HG03175 (cell line): ENCODE measurements around the gene ATF6B.
A peak's percentile ranks its signal among the peaks of the same experiment; 100 is the strongest.

ENCODE experiments used
- ATAC-seq: cut with Tn5 transposase; IDR thresholded peaks from one replicate; pipeline ENCODE4 v1.9.1; 2021; ENCODE audit warnings: mild to moderate bottlenecking, moderate library complexity; ENCODE audit not compliant: unreplicated experiment

Gene ATF6B

DNA sequence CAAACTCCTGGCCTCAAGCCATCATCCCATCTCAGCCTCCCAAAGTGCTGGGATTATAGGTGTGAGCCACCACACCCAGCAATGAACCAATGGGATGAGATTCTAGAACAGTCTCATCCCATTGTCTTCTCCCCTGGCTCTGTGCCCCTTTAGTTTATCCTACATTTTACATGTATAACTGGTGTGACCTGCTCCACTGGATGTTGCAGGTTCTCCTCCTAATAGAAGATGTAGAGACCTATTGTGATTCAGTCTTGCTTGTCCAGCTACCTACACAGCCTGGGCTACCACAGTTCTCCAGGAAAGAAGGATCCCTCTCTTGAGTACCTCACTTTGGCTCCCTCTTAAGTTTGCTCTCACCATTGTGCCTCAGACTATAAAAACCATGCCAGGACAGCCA lies 4.1 kb upstream of the ATF6B start:
- ATAC-seq = no peak

DNA sequence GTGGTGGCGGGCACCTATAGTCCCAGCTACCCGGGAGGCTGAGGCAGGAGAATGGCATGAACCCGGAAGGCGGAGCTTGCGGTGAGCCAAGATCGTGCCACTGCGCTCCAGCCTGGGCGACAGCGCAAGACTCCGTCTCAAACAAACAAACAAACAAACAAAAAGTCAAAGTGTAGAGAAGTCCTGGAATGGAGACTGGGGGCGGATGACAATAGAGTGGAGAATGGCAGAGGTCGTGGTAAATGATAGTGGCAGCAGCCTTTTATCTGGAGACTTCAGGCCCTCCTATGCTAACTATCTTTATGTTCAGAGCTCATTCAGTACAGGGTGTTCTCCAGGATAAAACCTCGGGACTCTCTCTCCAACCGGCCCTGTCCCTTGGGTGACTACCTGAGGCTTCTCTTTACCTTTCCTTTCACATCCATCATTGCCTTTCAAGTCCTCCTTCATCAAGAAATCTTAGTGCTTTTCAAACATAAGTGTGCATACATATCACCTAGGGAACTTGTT lies 3.4 kb upstream of the ATF6B start:
- ATAC-seq = no peak

DNA sequence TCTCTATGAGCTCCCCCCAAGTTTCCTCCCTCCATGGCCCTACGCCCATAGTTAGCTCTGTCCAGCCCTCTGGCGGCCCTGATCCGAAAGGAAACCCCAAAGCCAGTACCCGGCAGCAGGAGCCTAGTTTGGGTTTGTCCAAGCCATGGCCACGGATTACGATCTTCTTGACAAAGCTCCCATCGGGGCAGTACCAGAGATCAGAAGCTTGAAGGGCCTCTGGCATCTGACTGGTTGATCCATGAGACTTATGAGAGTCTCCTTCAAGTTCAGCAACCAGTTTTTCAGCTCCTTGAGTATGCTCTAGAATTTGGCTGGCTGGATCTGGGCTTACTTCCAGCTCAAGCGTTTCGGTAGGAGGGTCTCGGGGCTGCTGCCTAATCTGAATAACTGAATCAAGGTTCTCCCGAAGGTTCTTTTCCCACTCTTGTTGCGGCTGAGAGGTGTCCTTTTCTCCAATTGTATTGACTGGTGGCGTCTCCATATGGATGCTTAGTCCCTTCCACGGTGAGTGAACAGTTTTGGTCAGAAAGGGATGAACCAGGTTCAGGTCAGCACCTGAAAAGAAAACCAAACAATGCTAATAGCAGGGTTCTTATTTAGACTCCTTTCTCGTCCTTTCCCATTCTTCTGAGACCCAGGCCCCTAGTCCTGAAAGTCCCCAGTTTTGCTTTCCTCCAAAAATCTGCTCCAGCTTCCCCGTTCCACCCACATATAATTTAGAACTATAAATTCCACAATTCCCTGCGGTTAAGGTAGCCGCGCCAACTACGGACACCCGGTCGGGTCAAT lies 1.4 kb upstream of the ATF6B start:
- no peak for ATAC-seq

DNA sequence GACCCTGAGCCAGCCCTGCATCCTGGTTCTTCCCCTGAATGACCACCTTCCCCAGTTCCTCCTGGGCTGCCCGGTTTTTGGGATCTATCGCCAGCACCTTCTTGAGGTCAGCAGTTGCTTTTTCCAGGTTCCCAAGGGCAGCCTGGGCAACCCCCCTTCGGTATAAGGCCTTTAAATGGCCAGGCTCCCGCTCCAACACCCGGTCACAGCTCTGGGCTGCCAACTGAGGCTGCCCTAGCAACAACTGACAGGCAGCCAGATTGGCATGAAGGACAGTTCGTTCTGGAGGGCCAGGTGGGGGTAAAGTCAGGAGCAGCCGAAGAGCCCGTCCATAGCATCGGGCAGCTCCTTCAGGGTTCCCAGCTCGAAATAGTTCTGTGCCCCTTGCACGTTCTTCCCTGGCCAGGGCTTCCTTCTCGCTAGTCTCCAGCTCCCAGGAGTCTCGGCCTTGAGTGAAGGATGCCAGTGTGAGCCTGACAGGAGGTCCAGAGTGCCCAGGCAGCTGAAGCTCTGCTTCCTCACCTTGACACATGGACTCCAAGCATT lies 778 bp upstream of the ATF6B start:
- ATAC-seq = no peak

DNA sequence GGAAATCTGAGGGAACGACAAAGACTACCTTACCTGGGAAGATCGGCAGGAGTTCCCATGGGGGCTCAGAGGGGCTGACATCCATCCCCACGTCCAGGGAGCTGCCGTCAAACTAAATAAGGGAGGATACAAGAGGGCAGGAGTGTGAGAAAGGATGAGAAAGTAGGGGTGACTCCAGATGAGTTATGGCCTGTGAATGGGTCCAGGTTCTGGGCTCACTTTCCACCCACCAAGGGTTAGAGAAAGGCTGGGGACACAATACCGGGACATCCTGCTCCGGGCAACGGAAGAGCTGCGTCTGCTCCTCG lies 683 bp downstream of the ATF6B start:
- ATAC-seq = no peak

DNA sequence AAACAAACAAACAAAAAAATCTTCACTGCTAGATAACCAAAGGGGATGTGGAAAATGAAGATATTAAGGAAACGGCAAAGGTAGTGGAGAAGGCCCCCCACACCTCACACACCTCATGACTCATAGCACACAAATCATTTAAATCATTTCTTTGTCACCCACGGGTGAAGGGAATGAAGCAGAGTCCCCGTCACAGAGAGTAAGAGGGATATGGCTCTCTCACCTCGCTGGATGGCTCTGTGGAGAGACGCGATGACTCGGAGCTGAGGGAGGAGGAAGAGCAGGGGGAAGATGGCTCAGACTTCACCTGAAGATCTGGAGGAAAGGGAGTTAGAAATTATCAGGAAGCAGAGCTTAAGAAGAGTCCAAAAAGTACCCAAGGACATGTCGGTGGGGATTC lies 1.2 kb downstream of the ATF6B start:
- ATAC-seq = no peak

DNA sequence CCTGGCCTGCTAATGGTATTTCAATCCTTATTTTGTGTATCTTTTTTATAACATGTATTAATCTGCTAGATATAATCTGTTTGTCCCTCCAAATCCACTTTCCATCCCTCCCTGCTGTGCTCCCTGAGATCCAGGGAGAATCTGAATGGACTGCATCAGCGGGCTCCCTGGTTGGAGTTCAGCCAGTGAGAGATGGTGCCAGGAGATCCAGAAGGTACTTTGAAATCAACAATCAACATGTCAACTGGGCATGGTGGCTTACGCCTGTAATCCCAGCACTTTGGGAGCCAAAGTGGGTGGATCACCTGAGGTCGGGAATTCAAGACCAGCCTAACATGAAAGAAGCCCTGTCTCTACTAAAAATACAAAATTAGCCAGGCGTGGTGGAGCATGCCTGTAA lies 4.4 kb downstream of the ATF6B start:
- no peak for ATAC-seq

DNA sequence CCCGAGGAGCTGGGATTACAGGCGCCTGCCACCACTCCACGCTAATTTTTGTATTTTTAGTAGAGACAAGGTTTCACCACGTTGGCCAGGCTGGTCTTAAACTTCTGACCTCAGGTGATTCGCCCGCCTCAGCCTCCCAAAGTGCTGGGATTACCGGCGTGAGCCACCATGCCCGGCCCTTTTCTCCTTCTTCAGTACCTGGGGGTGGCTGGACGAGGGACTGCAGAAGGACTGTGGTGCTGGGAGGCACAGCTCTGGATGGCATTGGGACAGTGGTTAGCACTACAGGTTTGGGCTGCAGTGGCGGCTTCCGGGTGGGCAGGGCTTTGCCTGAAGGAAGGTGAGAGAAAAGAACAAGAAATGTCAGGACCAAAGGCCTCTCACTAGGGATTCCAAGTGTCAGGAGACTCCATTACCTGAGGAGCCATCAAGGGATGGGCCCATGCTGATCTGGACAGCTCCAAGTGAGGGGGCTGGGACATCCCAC lies 7.4 kb downstream of the ATF6B start:
- no peak for ATAC-seq

DNA sequence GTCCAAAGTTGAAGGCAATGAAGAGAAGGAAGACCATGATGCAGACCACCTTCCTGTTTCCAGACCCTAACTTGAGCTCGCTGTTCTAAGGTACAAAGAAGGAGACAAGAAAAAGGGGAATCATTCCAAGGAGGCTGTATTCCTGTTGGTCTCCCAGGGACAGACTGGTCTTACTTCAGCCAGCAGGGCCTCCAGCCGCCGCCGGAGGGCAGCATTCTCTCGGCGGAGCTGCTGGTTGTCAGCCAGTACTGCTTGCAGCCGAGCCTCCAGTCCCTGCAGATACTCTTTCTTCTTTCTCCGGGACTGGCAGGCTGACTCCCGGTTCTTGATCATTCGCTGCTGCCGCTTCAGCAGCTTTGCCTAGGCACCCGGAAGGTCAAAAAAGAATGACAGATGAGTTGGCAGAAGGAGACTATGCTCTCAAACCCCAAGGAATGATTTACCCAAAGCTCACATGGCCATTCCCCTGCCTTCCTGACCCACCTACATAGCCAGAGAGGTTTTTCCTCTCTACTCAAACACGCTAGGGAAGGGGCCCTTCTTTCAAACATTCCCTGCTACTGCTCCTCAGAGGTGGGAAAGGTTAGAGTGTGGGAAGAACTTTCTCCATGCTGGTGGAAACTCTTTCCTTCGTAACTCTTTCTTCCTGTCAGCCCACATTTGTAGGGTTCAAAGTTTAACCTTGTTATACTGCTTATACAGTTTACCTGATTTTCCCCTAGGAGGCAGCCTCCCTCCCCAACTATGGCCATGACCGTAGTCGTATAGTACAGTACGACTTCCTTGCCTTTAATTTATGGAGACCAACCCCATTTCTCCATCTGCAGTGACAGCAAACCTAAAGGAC lies 9.0 kb downstream of the ATF6B start:
- peak; percentile 51 for ATAC-seq

DNA sequence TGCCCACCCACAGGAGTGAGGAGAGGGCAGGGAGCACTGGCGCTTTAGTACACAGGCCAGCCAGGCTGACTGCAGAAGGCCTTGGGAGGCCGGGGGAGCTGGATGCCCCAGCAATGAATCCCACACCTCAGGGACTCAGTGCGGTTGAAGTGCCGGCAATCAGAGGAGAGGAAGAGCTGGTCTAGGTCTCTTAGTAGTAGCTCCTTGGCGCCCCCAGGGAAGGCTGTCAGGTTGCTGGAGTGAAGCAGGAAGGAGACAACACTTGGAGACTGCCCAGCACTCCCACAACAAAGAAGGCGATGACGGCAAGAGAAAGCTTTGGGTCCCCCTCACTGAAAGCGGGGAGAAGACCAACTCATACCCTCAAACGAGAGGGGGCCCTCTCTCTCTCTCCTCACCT lies 10.6 kb downstream of the ATF6B start:
- ATAC-seq = no peak

DNA sequence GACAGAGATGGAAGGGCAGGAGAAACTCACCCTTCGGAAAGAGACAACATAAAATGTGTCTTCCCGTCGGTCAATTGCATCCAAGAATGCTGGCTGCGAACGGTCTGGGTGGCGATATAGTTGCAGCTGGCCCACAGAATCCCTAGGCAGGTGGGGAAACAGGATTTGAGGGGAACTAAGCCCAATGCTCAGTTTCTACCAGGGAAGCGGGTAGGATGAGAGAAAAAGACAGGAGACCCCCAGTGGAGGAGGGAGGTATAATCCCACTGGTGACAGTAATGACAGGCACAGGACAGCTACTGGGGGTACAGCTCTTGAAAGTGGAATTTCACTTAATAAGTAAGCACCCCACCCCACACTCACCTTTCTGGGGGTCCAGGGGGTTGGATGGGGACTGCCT lies 11.4 kb downstream of the ATF6B start:
- ATAC-seq = no peak

DNA sequence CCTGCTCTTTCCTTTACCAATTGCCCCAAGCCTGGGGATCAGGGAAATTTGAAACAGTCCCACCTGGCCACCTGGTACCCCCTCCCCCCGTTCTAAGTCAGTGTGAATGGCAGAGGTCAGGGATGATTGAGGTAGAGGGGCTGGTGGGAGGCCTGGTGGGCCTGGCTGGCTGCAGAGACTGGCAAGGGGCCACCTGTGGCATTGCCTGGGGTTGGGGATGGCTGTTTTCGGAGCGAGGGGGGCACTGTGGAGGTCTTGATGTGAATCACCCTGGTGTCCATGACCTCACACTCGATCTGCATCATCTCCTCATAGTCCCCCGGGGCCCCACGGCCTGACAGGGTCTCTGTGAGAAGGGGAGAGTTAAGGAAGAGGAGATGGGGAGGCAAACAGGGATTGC lies 12.4 kb downstream of the ATF6B start:
- no peak for ATAC-seq

DNA sequence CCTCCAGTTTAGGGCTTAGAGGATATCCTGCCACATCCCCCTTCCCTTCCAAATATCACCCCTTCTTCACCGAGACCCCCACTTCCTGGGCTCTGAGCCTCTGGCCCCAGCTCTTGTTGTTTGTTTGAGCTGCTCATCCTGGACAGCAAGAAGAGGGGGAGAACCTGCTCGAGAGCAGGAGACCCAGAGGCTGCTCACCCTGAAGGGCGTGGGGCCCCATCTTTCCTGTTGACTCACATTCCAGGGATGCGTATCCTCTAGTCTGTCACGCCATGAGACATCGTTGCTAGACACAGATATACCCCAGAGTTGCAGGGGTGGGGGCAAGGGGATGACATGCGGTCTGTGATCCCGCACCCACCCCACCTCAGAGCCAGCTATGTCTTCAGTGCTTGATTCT lies 13.2 kb downstream of the ATF6B start:
- no peak for ATAC-seq

DNA sequence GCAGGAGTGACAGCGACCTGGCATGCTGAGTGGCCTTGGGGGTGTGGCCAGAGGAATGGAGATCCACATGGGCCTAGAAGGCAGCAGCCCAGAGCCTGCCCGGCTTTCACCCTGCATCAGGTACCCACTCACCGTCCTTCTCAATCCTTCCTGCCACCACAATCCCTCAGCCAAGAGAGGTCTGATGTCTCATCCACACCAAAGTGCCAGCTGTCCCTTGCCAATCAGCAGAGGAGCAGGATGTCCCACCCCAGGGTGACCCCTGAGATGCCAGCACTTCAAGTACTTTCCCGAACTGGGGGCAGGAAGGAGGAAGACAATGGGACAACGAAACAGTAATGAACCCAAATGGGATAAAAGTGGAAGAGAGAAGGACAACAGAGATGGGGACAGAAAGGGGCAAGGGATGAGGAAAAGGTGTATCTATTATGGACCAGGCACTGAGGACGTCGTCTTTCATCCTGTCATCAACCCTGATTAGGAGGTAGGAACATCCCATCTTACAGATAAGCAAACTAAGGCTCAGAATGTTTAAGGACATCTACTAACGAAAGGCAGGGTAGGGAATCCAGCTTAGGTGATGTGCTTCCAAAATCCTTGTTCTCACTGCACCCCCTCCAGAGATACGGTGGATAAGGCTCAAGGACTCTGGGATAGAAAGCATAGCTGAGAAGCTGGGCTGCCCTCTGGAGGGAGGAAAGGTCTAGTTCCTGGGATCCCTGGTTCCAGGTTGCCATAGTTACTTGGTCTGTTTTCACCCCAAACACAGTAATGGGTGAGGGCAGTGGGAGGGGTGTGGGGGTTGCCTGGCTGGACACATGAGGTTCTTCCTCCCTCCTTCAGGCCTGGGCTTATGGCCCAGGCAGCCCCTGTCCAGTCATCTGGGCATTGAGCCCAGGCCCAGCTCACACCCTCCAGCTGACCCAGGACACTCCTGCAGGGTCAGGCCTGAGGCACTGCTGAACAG lies 14.4 kb downstream of the ATF6B start:
- ATAC-seq = no peak

DNA sequence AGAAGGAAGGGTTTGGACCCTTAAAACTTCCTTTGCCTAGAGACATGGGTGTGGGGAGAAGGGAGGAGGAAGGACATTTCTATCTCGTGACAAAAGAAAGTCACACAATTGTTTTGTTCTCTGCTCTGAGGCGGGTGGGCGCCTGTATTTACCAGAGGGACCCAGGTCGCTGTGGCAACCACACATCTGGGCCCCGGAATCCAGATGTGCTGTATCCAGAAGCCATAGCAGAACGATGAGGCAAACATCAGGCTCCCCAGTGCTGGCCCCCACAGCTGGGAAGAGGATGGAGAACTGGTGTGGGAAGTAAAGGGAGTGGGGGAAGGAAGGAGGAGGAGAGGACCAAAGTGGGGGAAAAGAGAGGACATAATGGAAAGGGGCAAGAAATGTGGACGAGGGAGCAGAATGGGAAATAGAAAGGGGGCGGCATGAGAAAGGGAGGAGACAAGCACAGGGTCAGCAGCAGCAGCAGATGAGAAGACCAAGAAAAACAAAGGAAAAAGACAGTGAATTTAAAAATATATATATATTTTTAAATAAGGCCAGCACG lies 15.5 kb downstream of the ATF6B start:
- ATAC-seq = no peak

DNA sequence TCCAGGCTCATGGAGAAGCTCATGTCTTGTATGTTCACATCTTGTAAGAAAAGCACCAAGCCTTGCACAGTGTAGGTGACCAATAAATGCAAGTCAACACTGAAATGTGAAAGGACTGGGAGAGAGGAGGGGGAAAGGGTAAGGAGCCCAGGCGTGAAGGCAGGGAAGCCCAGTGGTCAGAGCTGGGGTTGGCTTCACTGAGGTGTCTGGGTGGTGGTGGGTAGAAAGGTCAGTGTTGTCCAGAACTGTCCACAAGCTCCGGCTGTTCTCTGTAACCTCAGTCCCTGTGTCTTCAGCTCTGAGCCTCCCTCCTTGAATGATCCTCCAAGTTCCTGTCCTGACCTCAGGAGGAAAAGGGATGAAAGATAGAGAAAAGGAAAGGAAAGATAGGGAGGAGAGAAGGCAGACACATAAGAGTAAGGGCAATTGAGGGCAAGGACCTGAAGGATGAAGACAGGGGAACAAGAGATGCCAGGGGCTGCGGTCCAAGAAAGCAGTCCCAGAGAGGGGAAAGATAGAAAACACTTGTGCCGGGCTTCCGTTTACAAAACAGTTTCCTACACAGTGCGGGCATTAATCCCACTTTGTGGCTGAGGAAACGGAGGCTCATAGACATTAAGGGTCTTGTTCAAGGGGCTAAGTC lies 16.5 kb downstream of the ATF6B start:
- ATAC-seq = no peak

DNA sequence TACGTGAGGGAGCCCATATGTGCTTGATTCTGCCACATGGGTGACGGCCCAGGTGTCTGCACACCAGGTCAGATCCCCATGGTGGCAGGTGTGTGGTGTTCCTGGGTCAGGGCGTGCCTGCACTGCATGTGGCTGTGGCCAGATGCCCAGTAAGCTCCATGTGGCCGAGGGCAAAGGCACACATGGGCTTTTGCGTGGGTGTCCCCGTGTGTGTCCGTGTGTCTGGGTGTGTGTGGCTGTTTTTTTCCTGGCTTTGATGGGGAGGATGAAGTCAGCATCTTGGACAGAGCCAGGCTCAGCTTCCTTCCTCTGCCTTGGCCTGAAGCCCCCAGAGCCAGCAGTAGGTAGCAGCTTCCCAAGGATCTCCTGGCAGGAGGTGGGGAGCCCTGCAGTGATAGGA lies 17.4 kb downstream of the ATF6B start:
- ATAC-seq = no peak

DNA sequence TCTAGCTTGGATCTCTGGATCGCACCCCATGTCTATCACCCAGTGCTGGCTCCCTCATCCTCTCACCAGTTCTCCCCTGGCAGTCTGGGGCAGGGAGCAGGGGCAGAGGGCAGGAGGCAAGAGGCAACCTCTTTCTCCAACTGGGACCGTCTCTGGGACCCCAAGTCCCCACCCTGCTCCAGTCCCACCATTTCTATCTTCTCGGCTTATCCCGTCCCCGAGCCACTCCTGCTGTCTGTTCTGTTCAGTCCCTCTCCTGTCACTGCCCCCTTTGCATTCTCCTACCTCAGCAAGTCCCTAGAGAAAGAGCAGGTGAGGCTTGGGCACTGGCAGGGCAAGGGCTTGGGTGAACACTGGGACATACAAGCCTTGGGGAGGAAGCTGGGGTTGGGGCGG lies 18.3 kb downstream of the ATF6B start:
- no peak for ATAC-seq

DNA sequence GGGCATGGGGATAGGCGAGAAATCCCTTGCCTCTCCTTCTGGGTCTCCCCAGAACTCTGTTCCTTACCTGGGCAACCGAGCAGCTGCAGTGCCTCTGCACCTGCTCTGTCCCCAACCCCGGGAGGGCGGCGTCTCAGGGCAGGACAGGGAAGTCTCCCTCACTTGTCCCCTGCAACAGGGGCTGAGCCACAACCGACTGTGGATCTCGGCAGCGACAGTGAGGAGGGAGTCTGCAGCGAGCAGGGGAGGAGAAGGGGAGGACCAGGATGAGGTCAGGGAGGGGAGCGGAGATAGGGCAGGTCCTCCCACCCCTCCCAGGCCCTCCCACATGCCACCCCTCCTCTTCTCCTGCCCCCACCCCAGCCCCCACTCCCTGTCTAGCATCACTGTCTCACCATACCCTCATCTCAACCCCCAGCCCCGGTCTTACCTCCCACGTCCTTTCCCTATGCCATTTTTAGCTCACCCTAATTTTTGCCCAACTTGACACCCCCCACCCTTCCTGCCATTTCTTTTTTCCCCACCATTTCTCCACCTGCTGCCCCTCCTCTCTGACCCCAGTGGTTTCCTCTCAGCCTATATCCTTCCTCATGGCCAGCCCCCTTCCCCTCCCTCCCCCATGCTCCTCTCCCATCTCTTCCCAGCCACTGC lies 18.8 kb downstream of the ATF6B start, which contains the start of gene TNXB:
Gene TNXB, minus strand, starts transcription at position 225 of the 651 bp plus-strand sequence. CDS start 11,140 bp downstream, outside the sequence.
- ATAC-seq = no peak
